Measurements from ENCODE around the gene JADE3.

Gene JADE3

DNA sequence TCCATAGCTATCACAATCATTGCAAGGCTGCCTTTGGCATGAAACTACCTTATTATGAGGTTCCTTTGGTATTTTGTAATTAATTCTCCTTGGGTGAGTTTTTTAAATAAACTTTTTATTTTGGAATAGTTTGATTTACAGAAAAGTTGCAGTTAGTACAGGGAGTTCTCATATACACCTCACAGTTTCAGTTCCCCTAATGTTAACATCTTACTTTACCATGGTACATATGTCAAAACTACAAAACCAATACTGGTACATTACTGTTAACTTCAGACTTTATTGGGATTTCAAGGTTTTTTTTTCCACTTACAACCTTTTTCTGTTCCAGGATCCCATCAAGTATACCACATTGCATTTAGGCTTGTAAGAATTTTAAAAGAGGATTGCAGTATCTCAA, 114.0 kb downstream of the JADE3 start:
- DNase-seq (ENCODE audit: low read depth, low spot score): no peak

- peak; percentile 61 for DNase-seq (ENCODE audit: low read depth, low spot score)
Observed at GRCh38 chrX:47030339-47030738, 118.1 kb downstream of the JADE3 start.

DNA sequence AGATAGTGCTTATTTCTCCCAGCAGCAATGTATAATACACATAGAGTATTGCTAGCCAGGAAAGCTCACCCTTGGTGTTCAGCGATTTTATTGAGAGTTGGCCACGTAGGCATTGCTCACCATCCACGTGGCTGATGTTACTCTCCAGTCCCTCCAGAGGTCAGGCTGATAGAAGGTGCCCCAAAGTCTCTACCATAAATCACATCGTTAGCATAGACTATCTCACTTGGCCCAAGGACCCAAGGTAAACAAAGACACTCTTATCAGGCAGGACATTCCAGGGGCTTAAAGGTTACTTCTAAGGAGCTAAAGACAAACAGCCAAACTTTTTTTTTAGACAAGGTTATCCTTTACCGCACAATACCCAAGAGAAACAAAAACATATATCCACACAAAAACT, 135.8 kb downstream of the JADE3 start:
- no peak for DNase-seq (ENCODE audit: low read depth, low spot score)

GRCh38 chrX:47059142-47059874, 147.1 kb downstream of the JADE3 start:
- no peak for DNase-seq (ENCODE audit: low read depth, low spot score)

- DNase-seq (ENCODE audit: low read depth, low spot score): no peak
Observed at GRCh38 chrX:47060708-47061107, 148.5 kb downstream of the JADE3 start.

- DNase-seq (ENCODE audit: low read depth, low spot score): no peak
Observed at GRCh38 chrX:47061238-47061919, 149.2 kb downstream of the JADE3 start.

- DNase-seq (ENCODE audit: low read depth, low spot score): no peak
Observed at GRCh38 chrX:47063179-47063578, 151.0 kb downstream of the JADE3 start.

DNA sequence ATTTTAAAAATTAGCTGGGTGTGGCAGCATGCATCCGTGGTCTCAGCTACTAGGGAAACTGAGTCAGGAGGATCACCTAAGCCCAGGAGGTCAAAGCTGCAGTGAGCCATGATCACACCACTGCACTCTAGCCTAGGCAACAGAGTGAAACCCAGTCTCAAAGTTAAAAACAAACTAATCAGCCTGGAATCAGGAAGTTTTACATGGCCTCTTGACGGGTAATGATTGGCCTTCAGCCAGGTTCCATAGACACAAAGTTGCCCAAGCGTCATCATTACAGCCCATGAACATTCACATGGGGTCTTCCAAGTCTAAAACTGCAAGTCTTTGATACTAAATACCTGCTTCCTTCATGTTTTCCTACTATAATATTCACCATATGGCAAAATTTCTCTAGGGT, 156.0 kb downstream of the JADE3 start:
- no peak for DNase-seq (ENCODE audit: low read depth, low spot score)

GRCh38 chrX:47068720-47069119, 156.5 kb downstream of the JADE3 start:
- no peak for DNase-seq (ENCODE audit: low read depth, low spot score)

- no peak for DNase-seq (ENCODE audit: low read depth, low spot score)
Observed at GRCh38 chrX:47078129-47079043, 166.2 kb downstream of the JADE3 start, which contains the start of gene RGN. RGN (plus strand) TSS chrX:47078443; CDS start chrX:47081145, 2,702 bp downstream.

- DNase-seq (ENCODE audit: low read depth, low spot score): no peak
Observed at GRCh38 chrX:47080215-47080914, 168.1 kb downstream of the JADE3 start.

GRCh38 chrX:47080915-47081236, 168.7 kb downstream of the JADE3 start:
- DNase-seq (ENCODE audit: low read depth, low spot score): no peak

- peak; percentile 4 for DNase-seq (ENCODE audit: low read depth, low spot score)
Observed at GRCh38 chrX:47091149-47091775, 179.0 kb downstream of the JADE3 start.

DNA sequence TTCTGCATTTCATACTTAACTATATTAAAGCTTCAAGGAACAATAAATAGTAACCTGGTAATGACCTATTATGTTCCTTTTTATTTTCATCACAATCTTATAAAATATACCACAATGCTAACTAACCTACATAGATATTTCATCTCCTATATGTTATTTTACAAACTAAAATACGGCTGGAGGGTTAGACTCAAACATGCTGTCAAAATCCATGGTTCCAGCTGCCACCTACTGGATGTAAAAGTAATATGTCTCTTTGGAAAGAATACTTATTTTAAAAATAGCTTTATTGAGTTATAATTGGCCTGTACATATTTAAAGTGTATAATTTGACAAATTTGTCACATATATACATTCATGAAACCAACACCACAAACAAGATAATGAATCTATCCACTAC, 181.0 kb downstream of the JADE3 start:
- peak; percentile 10 for DNase-seq (ENCODE audit: low read depth, low spot score)

DNA sequence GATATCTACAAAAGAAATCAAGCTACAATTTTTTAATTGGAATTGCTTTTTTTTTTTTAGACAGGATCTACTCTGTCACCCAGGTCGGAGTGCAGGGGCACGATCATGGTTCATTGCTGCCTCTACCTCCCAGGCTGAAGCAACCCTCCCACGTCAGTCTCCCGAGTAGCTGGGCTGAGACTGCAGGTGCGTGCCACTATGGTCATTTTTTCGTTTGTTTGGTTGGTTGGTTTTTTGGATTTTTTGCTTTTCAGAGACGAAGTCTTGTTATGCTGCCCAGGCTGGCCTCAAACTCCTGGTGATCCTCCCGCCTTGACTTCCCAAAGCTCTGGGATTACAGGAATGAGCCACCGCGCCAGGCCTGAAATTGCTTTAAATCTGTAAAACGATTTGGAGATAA, 181.6 kb downstream of the JADE3 start:
- no peak for DNase-seq (ENCODE audit: low read depth, low spot score)

DNA sequence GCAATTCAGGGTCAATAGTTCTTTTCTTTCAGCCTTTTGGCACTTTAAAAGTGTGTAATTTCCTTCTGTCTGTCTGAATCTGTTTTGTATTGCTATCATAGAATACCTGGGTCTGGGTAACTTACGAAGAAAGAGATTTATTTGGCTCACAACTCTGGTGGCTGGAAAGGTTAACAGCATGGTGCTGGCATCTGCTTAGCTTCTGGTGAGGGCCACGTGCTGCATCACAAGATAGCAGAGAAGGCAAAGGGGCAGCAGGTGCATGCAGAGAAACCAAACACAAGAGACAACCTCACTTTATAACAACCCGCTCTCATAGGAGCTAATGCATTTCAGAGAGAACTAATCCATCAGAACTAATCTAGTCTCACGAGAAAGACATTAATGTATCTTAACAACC, 184.8 kb downstream of the JADE3 start:
- no peak for DNase-seq (ENCODE audit: low read depth, low spot score)

GRCh38 chrX:47098338-47099094, 186.3 kb downstream of the JADE3 start:
- DNase-seq (ENCODE audit: low read depth, low spot score): no peak

GRCh38 chrX:47101206-47101605, 189.0 kb downstream of the JADE3 start:
- no peak for DNase-seq (ENCODE audit: low read depth, low spot score)
